Measurements from ENCODE around the gene CD44.

Gene CD44

DNA sequence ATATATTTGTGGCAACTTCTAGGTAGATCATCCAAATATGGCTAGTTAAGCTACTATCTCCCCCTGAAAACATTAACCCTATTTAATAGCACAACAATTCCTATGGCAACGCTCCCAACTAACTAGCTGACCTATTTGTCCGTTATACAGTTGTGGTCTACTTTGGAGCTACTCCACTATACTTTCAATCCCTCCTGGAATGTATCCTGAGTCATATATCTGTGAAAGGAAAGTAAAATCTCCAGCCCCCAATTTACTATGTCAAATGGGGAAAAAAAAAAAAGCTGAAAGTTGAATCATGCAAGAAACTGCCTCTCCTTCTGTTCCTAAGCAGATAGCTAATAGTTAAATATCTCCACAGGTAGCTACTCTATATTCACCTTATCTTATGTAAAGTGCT, 128.5 kb downstream of the CD44 start:
- TF ChIP-seq ESRRG (CRISPR knock-in tag; IDR thresholded peaks at IDR 0.05) (no peak), ZNF8 (CRISPR knock-in tag; IDR thresholded peaks at IDR 0.05) (no peak), SNAI2 (CRISPR knock-in tag; IDR thresholded peaks at IDR 0.05) (no peak), BACH2 (CRISPR knock-in tag; IDR thresholded peaks at IDR 0.05; ENCODE audit: borderline replicate concordance) (no peak), CSDC2 (CRISPR knock-in tag; IDR thresholded peaks at IDR 0.05) (no peak), PPARA (CRISPR knock-in tag; IDR thresholded peaks at IDR 0.05; ENCODE audit: borderline replicate concordance) (no peak), GLIS3 (CRISPR knock-in tag; IDR thresholded peaks at IDR 0.05) (no peak), ZNF70 (CRISPR knock-in tag; IDR thresholded peaks at IDR 0.05) (no peak)
- TF ChIP-seq, protein P1, sequence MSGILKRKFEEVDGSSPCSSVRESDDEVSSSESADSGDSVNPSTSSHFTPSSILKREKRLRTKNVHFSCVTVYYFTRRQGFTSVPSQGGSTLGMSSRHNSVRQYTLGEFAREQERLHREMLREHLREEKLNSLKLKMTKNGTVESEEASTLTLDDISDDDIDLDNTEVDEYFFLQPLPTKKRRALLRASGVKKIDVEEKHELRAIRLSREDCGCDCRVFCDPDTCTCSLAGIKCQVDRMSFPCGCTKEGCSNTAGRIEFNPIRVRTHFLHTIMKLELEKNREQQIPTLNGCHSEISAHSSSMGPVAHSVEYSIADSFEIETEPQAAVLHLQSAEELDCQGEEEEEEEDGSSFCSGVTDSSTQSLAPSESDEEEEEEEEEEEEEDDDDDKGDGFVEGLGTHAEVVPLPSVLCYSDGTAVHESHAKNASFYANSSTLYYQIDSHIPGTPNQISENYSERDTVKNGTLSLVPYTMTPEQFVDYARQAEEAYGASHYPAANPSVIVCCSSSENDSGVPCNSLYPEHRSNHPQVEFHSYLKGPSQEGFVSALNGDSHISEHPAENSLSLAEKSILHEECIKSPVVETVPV (CRISPR knock-in tag; IDR thresholded peaks at IDR 0.05): no peak
- ATAC-seq: peak; percentile 87

DNA sequence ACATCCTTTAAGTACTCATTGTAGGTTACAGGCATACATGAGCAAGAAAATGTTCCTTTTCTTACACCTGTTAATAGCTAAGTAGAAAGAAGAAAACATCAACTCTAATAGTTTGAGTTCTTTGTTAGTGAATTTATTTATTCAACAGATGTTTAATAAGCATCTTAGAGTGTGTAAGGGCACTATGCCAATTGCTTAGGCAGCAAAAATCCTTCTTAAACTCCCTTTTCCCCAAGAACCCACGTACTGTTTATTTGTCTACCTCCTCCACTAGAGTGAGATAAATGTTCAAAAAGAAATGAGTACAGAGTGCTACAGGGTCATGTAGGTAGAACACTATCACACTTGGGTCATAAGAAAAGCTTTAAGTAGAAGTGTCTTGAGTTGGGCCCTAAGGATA, 131.4 kb downstream of the CD44 start:
- TF ChIP-seq ESRRG (CRISPR knock-in tag; IDR thresholded peaks at IDR 0.05) (no peak), ZNF8 (CRISPR knock-in tag; IDR thresholded peaks at IDR 0.05) (no peak), TOX (CRISPR knock-in tag; IDR thresholded peaks at IDR 0.05; ENCODE audit: borderline replicate concordance) (no peak), RARB (CRISPR knock-in tag; IDR thresholded peaks at IDR 0.05) (no peak), CSDC2 (CRISPR knock-in tag; IDR thresholded peaks at IDR 0.05) (no peak), BACH2 (CRISPR knock-in tag; IDR thresholded peaks at IDR 0.05; ENCODE audit: borderline replicate concordance) (no peak), ZNF565 (CRISPR knock-in tag; conservative IDR thresholded peaks at IDR 0.05; ENCODE audit: low read depth) (no peak), ZNF70 (CRISPR knock-in tag; IDR thresholded peaks at IDR 0.05) (no peak), ZFP30 (CRISPR knock-in tag; IDR thresholded peaks at IDR 0.05) (no peak), GLIS3 (CRISPR knock-in tag; IDR thresholded peaks at IDR 0.05) (no peak), PPARA (CRISPR knock-in tag; IDR thresholded peaks at IDR 0.05; ENCODE audit: borderline replicate concordance) (no peak), ARNTL (CRISPR knock-in tag; IDR thresholded peaks at IDR 0.05; ENCODE audit: borderline replicate concordance, low read depth) (no peak)
- TF ChIP-seq, protein P2, sequence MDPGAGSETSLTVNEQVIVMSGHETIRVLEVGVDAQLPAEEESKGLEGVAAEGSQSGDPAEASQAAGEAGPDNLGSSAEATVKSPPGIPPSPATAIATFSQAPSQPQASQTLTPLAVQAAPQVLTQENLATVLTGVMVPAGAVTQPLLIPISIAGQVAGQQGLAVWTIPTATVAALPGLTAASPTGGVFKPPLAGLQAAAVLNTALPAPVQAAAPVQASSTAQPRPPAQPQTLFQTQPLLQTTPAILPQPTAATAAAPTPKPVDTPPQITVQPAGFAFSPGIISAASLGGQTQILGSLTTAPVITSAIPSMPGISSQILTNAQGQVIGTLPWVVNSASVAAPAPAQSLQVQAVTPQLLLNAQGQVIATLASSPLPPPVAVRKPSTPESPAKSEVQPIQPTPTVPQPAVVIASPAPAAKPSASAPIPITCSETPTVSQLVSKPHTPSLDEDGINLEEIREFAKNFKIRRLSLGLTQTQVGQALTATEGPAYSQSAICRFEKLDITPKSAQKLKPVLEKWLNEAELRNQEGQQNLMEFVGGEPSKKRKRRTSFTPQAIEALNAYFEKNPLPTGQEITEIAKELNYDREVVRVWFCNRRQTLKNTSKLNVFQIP (CRISPR knock-in tag; IDR thresholded peaks at IDR 0.05; ENCODE audit: borderline replicate concordance, low read depth): no peak
- TF ChIP-seq, protein P3, sequence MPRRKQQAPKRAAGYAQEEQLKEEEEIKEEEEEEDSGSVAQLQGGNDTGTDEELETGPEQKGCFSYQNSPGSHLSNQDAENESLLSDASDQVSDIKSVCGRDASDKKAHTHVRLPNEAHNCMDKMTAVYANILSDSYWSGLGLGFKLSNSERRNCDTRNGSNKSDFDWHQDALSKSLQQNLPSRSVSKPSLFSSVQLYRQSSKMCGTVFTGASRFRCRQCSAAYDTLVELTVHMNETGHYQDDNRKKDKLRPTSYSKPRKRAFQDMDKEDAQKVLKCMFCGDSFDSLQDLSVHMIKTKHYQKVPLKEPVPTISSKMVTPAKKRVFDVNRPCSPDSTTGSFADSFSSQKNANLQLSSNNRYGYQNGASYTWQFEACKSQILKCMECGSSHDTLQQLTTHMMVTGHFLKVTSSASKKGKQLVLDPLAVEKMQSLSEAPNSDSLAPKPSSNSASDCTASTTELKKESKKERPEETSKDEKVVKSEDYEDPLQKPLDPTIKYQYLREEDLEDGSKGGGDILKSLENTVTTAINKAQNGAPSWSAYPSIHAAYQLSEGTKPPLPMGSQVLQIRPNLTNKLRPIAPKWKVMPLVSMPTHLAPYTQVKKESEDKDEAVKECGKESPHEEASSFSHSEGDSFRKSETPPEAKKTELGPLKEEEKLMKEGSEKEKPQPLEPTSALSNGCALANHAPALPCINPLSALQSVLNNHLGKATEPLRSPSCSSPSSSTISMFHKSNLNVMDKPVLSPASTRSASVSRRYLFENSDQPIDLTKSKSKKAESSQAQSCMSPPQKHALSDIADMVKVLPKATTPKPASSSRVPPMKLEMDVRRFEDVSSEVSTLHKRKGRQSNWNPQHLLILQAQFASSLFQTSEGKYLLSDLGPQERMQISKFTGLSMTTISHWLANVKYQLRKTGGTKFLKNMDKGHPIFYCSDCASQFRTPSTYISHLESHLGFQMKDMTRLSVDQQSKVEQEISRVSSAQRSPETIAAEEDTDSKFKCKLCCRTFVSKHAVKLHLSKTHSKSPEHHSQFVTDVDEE (CRISPR knock-in tag; IDR thresholded peaks at IDR 0.05): no peak
- TF ChIP-seq, protein P4, sequence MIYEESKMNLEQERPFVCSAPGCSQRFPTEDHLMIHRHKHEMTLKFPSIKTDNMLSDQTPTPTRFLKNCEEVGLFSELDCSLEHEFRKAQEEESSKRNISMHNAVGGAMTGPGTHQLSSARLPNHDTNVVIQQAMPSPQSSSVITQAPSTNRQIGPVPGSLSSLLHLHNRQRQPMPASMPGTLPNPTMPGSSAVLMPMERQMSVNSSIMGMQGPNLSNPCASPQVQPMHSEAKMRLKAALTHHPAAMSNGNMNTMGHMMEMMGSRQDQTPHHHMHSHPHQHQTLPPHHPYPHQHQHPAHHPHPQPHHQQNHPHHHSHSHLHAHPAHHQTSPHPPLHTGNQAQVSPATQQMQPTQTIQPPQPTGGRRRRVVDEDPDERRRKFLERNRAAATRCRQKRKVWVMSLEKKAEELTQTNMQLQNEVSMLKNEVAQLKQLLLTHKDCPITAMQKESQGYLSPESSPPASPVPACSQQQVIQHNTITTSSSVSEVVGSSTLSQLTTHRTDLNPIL (CRISPR knock-in tag; IDR thresholded peaks at IDR 0.05; ENCODE audit: low read depth): no peak
- TF ChIP-seq, protein P1 (CRISPR knock-in tag; IDR thresholded peaks at IDR 0.05): no peak
- TF ChIP-seq, protein P5, sequence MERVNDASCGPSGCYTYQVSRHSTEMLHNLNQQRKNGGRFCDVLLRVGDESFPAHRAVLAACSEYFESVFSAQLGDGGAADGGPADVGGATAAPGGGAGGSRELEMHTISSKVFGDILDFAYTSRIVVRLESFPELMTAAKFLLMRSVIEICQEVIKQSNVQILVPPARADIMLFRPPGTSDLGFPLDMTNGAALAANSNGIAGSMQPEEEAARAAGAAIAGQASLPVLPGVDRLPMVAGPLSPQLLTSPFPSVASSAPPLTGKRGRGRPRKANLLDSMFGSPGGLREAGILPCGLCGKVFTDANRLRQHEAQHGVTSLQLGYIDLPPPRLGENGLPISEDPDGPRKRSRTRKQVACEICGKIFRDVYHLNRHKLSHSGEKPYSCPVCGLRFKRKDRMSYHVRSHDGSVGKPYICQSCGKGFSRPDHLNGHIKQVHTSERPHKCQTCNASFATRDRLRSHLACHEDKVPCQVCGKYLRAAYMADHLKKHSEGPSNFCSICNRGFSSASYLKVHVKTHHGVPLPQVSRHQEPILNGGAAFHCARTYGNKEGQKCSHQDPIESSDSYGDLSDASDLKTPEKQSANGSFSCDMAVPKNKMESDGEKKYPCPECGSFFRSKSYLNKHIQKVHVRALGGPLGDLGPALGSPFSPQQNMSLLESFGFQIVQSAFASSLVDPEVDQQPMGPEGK (CRISPR knock-in tag; IDR thresholded peaks at IDR 0.05; ENCODE audit: borderline replicate concordance): no peak

DNA sequence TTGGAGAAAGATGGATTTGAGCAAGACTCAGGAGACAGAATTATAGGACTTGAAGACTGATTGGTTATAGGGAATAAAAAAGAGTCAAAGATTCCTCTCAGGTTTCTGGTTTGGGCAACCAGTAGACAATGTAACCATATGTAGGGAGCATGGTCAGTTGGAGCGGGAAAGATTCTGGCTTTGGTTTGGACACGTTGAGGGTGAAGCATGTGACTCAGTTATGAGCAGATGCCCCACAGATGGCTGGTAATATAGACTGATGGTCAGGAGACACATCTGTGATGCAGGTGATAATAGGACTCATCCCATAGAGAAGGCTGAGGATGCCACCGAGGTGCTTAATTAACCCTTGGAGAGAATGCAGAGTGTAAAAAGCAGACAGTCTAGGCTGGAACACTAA, 132.1 kb downstream of the CD44 start:
- no peak for ATAC-seq
- TF ChIP-seq ARNTL (CRISPR knock-in tag; IDR thresholded peaks at IDR 0.05; ENCODE audit: borderline replicate concordance, low read depth) (no peak), ZFP3 (CRISPR knock-in tag; IDR thresholded peaks at IDR 0.05) (no peak), OSR1 (CRISPR knock-in tag; IDR thresholded peaks at IDR 0.05) (no peak), TOX (CRISPR knock-in tag; IDR thresholded peaks at IDR 0.05; ENCODE audit: borderline replicate concordance) (no peak)
- TF ChIP-seq, protein P4 (CRISPR knock-in tag; IDR thresholded peaks at IDR 0.05; ENCODE audit: low read depth): no peak
- TF ChIP-seq, protein P2 (CRISPR knock-in tag; IDR thresholded peaks at IDR 0.05; ENCODE audit: borderline replicate concordance, low read depth): no peak

More for the DNA sequence above, 131.4 kb downstream of the CD44 start:
- no peak for ATAC-seq
